Islet of Langerhans (tissue), 1 donor: ENCODE measurements around the gene GREB1L.
"Not testable (repeated sequence)": the region's sequence is repeated elsewhere in the genome, so short reads cannot be mapped to it uniquely, and the experiment has no call there.

Experiments
- FAIRE-seq: peaks from one replicate; lab custom pipeline; 2011; peaks lifted over from hg19 to GRCh38; lab: Jason Lieb, UNC

GREB1L gene

DNA sequence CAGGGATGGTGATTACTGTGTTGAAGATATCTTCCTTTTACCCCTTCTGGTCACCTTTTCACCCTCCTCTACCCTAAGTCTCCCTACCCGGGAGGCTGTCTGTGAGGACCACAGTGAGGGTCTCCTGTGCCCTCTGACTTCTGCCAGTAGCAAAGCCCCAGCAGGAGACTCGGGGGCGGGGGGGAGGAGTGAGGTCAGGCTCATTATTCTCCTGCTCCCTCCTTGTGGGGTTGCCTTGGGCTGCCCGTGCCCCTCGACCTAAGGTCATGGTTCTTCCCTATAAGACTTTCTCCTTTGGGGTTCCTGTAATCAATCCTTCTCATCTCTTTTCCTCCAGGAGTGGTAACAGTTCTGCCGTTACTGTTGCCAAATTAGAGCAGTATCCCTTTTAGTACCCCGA lies 65.5 kb downstream of the GREB1L start:
- no peak for FAIRE-seq

DNA sequence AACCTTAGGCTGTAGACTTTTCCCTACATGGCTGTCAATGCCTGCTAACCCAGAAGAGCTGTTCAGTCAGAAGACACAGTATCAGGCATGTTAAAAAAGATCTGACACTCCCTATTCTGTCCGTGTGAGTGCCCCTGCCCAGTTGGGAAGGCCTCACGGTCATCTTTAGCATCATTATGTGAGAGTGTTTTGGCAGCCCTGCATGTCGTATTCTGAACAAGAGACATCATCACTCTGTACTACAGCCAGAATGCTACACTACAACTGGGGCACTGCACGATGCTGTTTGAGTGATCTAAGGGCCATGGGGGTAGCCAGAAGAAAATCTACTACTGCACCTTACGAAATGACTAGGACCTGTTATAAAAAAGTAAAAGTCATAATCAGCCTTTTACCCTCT lies 67.2 kb downstream of the GREB1L start:
- FAIRE-seq = no peak

DNA sequence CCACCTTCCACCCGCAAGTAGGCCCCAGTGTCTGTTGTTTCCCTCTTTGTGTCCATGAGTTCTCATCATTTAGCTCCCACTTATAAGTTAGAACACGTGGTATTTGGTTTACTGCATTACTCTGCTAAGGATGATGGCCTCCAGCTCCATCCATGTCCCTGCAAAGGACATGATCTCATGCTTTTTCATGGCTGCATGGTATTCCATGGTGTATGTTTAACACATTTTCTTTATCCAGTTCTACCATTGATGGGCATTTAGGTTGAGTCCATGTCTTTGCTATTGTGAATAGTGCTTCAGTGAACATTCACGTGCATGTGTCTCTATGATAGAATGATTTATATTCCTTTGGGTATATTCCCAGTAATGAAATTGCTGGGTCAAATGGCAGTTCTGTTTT lies 69.9 kb downstream of the GREB1L start:
- FAIRE-seq = not testable (repeated sequence)

DNA sequence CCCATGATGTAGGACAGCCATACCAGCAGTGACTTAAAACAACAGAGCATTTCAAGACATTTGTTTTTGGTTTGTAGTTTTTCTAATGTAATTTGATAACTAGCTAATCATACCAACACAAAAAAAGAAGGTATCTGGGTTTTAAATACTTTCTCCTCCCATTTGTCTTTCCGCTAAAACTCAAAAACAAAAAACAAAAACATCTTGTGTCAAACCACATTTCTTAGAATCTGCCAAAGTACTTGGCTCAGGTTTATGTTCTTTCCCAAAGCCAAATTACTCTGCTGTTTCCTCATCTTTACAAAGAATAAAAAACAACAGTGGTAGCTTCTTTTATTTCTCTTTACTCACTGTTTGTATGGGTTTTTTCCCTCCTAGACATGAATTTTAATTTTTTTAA lies 71.5 kb downstream of the GREB1L start:
- FAIRE-seq = no peak

DNA sequence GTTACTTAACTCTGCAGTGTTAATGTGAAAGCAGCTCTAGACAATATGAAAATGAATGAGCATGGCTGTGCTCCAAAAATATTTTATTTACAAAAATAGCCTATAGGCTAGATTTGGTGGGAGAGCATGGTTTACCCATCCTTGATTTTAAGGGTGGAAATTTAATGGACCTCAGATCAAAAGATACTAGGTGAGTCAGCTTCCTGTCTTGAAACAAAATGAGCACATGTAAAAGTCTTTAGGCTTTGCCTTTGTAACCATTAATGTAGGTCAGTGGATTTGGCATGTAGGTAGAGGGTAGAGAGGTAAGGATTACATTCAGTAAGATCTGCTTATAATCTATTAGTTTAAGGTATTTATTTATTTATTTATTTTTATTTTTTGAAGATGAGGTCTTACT lies 72.7 kb downstream of the GREB1L start:
- FAIRE-seq = no peak

DNA sequence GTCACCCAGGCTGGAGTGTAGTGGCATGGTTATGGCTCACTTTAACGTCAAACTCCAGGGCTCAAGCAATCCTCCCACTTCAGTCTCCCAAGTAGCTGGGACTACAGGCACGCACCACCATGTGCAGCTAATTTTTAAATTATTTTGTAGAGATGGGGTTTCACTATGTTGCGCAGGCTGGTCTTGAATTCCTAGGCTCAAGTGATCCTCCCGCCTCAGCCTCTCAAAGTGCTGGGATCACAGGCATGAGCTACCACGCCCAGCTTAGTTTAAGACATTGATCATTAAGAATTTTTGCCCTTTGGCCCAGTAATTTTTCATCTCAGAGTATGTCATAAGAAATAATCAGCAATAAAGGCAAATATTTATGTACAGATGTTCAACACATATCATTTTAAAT lies 73.1 kb downstream of the GREB1L start:
- FAIRE-seq = not testable (repeated sequence)

DNA sequence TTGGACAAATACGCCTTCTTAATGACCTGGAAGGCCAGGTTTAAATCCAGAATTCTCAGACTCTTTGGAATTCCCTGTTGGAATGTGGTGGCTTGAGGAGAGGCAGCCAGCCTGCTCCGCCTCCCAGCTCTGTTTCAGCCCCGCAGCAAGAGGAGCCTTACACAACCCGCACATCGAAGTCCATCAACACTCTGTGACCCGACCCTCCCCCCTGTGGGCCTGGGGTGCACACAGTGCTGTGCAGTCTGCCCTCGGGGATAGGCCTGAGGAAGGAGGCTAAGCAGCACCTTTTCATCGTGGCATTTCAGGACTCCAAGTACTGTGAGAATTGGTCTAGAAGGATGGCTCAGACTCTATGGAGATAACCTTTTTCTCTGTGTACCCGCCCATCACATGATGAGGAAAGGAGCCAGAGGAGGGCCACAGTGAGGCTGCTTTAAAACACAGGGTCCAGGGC lies 73.7 kb downstream of the GREB1L start:
- no peak for FAIRE-seq

DNA sequence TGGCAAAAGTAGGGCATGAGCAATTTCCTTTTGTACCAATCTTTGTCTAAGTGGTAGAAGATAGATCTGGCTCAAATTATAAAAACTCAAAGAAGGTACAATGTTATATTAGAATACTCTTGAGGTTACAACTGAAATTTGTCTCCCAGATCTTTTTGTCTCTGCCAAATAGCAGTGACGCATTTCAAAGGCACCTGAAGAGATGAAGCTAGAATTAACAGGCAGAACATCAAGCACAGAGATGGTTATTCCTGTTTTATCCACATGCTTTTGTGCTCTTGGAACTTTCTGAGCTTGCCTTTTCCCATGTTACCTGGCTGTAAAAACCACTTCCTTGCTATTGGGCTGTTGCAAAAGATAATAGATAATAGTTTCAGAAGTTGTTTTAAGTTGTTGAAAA lies 74.3 kb downstream of the GREB1L start:
- FAIRE-seq = no peak

DNA sequence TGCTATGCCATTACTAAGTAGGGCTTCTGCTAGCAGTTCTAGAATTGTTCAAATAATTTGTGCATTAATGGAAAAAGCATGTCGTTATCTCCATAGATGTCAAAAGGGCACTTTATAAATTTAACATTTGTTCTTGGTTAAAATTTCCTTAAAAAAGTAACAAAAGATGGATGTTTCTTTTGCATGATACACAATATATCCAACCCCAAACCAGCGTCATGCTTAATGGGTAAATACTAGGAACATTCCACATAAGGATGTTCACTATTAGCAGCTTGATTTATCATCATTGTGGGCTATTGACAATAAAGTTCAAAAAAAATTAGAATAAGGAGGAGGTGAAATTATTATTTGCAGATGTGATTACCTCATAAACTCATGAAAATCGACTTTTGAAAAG lies 79.7 kb downstream of the GREB1L start:
- no peak for FAIRE-seq

DNA sequence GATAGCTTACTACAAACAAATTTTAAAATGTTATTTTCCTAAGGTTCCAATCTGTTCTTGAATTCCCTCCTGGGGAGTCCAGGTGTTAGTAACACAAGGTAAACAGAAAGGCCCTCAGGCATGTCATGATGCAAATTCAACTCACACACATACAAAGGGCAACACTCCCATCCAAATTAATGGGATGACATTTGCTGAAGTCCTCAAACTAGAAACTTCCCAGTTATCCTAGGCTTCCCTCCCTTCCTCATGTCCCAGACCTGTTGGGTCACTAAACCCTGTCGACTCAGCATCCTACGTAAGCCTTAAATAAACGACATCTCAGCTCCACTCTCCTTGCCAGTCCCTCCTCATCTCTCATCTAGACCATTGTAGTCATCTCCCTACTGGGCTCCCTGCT lies 85.1 kb downstream of the GREB1L start:
- no peak for FAIRE-seq

DNA sequence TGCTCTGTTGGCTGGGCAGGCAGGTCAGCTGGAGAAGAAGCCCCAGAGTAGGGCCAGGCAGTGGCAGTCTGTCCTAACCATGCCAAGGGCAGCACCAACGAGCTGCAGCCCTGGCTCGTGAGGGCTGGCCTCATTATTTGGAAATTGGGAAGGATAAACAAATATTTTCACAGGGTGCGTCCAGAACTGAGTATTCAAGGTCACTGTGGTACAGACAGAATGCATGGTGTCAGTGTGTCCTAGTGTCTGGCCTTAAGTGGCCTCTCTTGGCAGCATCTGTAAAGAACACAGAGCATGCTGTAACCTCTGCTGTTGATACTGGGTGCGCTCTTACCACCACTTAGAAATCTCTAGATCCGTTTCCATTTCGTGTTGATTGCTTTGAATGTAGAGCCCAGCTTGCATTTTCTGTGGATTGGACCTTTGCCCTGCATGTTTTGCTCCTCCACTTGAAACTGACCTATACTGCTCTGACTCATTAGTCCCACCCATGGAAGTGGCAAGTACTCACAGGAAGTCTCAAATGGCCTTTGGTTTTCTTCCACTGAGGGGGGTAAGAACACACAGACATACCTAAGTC lies 88.2 kb downstream of the GREB1L start:
- no peak for FAIRE-seq

DNA sequence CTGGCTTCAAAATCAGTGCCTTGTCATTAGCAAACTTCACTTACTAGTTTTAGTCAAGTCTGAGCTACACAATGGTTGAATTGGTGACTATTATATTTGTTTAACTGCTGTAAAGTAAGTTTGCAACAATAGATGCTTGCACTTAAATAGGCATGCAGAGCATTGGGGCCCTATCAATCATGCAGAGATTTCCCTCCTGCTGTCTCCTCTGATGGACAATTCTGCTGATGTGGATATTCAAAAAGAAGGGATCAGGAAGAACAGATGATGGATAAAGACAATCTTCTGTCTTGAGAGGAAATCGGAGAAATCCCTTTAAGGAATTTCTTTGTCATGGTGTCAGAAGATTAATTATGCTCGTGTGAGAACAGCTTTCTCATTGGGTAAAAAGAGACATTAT lies 89.0 kb downstream of the GREB1L start:
- no peak for FAIRE-seq

DNA sequence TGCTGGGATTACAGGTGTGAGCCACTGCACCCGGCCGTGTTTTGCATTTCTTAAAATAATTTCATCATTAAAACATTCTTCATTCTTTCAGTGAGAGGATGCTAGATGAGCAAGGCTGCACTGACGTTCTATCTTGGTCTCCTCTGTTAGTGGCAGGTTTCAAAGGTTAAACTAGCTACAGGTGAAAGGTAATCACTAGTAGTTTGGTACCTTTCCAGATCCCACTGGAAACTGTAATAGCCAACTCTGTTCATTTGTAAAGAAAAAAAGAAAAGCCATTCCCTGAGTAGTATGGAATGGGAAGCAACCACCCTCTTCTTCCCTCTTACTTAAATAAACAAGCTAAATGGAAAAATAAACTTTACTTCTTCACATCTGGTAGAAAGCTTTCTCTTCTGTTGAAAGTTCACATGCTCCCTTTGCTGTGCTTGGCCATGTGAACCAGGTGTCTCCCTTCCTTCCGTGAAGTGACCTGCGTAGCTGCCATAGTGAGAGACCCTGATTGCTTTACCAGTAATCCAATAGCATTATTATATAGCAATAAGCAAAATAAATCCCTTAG lies 94.0 kb downstream of the GREB1L start:
- FAIRE-seq = no peak

DNA sequence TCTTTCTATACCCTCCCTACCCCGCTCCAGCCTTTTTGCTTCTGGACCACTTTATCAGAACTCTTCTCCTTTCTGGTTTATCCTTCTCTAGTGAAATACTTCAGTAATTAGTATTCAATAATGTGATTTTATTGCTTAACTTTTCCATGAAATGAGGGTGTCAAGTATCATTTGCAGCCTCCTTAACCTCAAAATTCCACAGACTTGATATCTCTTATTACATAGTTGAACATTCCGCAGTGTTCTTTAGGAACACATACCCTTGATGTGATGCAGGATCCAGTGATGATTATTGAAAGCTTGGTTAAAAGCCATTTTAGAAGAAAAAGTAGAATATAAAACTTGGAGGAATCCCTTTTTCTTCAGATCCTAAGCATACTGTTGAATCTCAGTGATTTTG lies 94.8 kb downstream of the GREB1L start:
- FAIRE-seq = no peak

DNA sequence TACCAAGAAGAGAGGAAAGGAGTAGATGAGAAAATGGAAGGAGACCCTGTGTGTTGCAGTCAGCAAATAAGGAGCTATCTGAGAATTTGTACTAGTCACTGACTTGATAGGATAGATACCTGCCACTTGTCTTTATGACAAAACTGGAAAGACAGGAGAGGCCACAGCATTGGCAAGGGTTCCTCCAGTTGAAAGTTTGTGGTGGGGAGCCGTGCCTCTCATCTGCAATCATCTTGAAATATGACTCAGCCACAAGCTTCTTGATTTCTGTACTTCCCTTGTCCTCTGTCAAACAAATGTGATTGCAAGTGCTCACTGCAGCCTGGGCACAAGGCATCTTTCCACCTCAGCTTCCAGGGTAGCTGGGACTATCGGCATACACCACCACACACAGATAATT lies 99.1 kb downstream of the GREB1L start:
- FAIRE-seq = no peak

DNA sequence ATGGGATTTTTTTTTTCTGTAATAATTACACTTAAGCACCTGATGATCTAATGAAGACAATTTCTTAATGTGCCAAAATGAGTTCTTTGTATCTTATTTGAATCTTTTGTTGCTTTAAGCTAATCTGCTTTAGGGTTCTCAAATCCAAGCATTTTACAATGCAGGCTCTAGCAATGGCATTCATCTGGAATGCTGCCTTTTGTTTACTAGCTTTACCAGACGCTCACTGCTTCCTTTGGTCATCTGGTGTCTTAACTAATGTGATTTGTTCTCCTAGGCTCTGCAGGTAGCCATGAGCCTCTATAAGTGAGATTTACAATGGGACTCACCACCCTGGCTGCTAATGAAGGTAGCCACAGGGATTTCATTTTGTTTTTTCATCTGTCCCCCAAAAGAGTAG lies 100.3 kb downstream of the GREB1L start:
- FAIRE-seq = no peak

DNA sequence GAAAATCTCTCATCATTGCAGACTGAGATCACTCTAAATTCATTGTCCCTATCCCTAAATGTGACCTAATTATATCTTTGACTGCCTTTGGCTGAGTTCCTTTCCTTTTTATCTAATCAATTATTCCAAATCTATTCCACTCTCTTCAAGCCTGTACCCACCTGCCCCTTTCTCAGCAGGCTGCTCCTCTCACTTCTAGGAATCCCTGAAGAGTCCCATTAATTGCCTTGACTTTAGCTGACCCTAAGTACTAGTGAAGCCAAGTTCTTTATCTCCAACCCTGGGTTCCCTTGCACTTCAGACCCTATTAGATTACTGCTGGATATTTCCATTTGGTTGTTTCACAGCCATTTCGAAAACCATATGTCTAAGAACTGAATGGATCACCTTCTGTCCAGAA lies 102.8 kb downstream of the GREB1L start:
- FAIRE-seq = no peak

DNA sequence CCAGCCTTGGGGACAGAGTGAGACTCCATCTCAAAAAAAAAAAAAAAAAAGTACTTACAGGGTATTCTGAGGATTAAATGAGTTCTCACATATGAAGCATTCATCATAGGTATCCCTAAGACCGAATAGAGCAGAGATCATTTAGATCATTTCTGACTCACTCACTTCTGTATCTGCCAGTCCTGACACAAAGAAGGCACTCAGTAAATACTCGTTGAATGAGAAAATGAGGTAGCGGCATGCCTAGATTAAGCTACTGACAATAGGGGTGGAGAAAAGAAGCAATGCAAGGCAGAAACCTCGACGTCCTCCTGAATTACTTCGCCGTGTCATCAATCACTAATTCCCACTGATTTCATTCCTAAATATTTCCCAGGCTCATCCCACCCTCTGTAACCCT lies 103.8 kb downstream of the GREB1L start:
- no peak for FAIRE-seq

DNA sequence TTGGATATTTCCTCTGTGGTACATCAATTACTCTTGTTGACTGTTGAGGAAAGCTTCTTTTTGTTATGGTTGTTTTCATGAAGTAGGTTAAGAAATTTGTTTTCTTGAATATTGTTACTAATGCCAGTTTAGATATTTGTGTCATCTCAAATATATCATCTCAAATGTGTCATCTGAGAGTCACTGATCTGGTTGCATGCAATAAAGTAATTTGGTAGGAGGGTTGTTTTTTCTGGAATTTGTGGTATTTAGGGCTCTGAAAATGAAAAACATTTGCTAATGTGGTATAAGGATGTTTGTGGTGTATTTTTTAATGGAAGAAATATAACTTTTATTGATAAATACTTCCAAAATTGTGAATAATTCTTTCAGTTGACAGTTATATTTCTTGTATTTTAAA lies 117.7 kb downstream of the GREB1L start:
- FAIRE-seq = no peak

DNA sequence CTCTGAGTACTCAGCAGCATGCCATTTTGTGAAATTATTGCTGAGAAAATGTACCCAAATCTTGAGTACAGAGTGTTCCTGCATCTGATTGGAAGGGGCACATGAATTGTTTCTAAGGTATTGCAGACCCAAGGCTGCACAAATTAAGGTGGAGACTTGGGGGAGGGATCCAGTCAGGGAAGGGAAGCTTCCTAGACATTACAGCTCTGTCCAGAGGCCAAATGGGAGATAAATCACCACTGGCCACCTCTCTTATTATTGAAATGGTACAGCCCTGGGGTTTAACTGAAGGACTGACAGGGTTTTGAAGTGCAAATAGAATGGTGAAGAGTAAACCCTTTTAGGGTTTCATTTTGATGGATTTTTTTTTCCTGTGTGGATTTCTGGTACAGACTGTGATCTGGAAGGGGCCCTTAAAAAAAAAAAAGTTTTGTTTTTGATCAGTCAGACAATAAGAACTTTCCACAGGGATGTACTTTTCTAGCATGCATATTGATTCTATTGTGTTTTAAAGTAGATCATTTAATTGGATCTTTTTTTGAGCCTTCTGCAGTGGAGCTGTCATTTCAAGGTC lies 119.4 kb downstream of the GREB1L start:
- FAIRE-seq = no peak

DNA sequence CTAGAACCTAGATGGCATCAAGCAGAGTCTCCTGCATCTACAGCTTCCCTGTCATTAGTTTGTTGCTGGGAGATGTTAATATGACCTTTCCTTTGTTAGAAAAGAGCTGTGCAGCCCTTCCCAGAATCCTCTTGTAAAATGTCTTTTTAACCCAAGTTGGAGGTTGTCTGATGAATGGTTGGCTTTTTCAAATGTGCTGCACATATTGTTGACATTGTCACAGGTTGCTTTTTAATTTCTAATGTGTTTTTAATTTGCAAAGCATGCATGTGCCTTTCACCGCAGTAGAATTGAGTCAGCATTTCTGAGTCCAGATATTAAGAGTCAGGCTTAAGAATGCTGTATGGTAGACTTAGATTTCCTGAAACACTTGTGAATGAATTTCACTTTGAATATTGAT lies 120.8 kb downstream of the GREB1L start:
- no peak for FAIRE-seq

DNA sequence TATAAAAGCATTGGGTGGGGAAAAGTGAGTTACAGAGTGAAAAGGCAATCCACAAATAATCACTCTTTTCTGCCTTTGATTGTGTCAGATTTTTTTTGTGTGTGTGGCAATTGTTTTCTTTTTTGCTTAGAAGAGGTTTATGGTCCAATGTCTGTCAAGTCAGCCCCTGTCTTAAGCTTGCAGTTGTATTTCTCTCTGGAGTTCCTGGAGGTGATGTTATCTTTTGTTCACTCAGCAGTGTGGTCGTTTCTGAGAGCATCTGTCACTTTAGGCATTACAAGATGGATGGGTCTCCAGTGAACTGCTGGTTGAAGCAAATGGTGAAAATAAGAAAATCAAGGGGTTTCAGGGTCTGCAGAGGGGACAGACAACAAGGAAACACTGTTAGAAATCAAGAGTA lies 121.3 kb downstream of the GREB1L start:
- FAIRE-seq = no peak

DNA sequence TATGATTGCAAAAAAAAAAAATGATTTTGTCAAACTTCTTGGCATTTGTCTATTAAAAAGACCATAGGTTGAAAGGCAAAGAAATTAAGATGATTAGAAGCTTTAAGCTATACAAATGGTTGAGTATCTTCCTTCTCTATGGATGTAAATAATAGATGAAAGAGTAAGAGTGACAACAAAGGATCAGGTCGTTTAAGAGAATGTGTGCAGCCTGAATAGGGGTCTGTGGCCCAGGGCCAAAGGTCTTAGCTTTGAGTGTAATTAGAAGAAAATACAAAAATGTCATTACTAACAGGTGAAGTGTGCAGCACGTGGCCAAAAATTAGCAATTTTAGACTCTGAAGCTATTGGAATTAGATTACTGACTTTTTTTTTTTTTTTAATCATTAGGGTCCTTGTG lies 122.4 kb downstream of the GREB1L start:
- FAIRE-seq = no peak

DNA sequence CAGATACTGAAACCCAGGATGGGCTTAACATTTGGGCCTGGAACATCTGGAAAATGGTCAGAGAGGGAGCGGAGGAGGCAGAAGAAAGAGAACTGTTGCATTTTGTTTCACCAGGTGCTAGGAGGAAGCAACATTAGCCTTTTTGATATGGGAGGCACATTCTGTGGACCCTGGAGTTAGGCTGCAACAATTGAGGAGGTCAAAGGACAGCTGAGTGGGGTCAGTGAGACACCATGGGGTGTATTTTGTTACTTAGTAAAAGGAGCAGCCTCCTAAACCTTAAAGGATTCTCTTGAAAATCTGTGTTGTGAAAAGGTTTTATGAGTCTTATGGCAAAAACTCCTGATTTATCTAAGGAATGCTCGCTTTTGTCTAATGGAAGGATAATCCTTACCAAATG lies 124.9 kb downstream of the GREB1L start:
- FAIRE-seq = no peak
